H1 (cell line): Measurements from ENCODE around the gene SDR39U1. TPM values are rescaled to one million over a fixed set of nuclear protein-coding genes. Genes with fewer than 3 reads are reported as not detected.

ENCODE experiments used
- CTCF ChIA-PET: fragments of 300-600 bp; sonication (Branson Sonifier 250); formaldehyde crosslinking; loops from one replicate; lab custom pipeline; 2021; ENCODE audit not compliant: partially characterized antibody; lab: Charles Lee
- POLR2A ChIA-PET: fragments of 300-600 bp; sonication (Branson Sonifier 250); formaldehyde crosslinking; loops from one replicate; lab custom pipeline; 2021; ENCODE audit warnings: inconsistent platforms; ENCODE audit not compliant: partially characterized antibody; lab: Charles Lee
- DNase-seq, 2 experiments: peaks; one replicate each; pipeline versions ENCODE4 v3.0.0 to v3.0.0-alpha.2; 2010 to 2022; ENCODE audit warnings: low spot score in 2 of 2, low read depth in 1 of 2, mixed read lengths in 1 of 2
- FAIRE-seq: peaks from 2 replicates; lab custom pipeline; 2011; peaks lifted over from hg19 to GRCh38; lab: Jason Lieb, UNC
- H2AFZ ChIP-seq: 2 replicates; pipeline ENCODE4 v1.8.1; 2012; ENCODE audit warnings: low read length, inconsistent platforms
- H2AK5ac ChIP-seq: 2 replicates; pipeline ENCODE4 v1.6.1; 2013; ENCODE audit warnings: low read depth, low read length
- H2BK120ac ChIP-seq: replicated peaks from 2 replicates; pipeline ENCODE3; 2013; ENCODE audit warnings: low read depth, low read length, inconsistent platforms
- H2BK12ac ChIP-seq: 2 replicates; pipeline ENCODE4 v1.6.1; 2013; ENCODE audit warnings: low read depth, low read length
- H2BK15ac ChIP-seq: 2 replicates; pipeline ENCODE4 v1.6.1; 2013; ENCODE audit warnings: low read length
- H2BK20ac ChIP-seq: 2 replicates; pipeline ENCODE4 v1.6.1; 2013; ENCODE audit warnings: low read length
- H2BK5ac ChIP-seq: 2 replicates; pipeline ENCODE4 v1.6.1; 2013; ENCODE audit warnings: low read depth, low read length
- H3K14ac ChIP-seq: 2 replicates; pipeline ENCODE4 v1.6.1; 2013; ENCODE audit warnings: inconsistent platforms; ENCODE audit not compliant: insufficient read length
- H3K18ac ChIP-seq: 2 replicates; pipeline ENCODE4 v1.6.1; 2013; ENCODE audit warnings: low read length; ENCODE audit errors: extremely low read depth
- H3K23ac ChIP-seq: 2 replicates; pipeline ENCODE4 v1.6.1; 2013; ENCODE audit warnings: inconsistent platforms; ENCODE audit not compliant: insufficient read length
- H3K23me2 ChIP-seq: 2 replicates; pipeline ENCODE4 v1.6.1; 2013; ENCODE audit warnings: low read depth, low read length
- H3K27ac ChIP-seq: 2 replicates; pipeline ENCODE4 v1.6.1; 2011; ENCODE audit warnings: low read depth, low read length, inconsistent platforms
- H3K27me3 ChIP-seq, 4 experiments: replicated peaks in 1 of 4; 1 replicate in 1 of 4; 2 replicates in 3 of 4; pipeline versions ENCODE4 v1.6.1 to v1.8.1; 2011 to 2013; ENCODE audit warnings: low read length in 3 of 4, mild to moderate bottlenecking in 3 of 4, inconsistent platforms in 2 of 4, mixed read lengths in 2 of 4, moderate library complexity in 1 of 4; ENCODE audit not compliant: control insufficient read depth in 3 of 4, insufficient read depth in 3 of 4; ENCODE audit errors: extremely low read depth in 1 of 4
- H3K36me3 ChIP-seq, 4 experiments: 2 replicates each; pipeline versions ENCODE4 v1.6.1 to v1.8.1; 2011 to 2013; ENCODE audit warnings: mild to moderate bottlenecking in 4 of 4, low read length in 3 of 4, moderate library complexity in 2 of 4, control low read depth in 1 of 4, inconsistent platforms in 1 of 4; ENCODE audit not compliant: insufficient read depth in 4 of 4, control insufficient read depth in 2 of 4
- H3K4ac ChIP-seq: replicated peaks from 2 replicates; pipeline ENCODE3; 2013; ENCODE audit warnings: low read length, low read depth, mixed read lengths, inconsistent platforms; ENCODE audit not compliant: insufficient read length
- H3K4me1 ChIP-seq, 4 experiments: replicated peaks in 1 of 4; 1 replicate in 1 of 4; 2 replicates in 3 of 4; pipeline versions ENCODE4 v1.6.1 to v1.8.1; 2011 to 2013; ENCODE audit warnings: low read length in 3 of 4, inconsistent platforms in 2 of 4, mixed read lengths in 1 of 4; ENCODE audit not compliant: insufficient read depth in 4 of 4, control insufficient read depth in 3 of 4
- H3K4me2 ChIP-seq, 2 experiments: 2 replicates each; pipeline versions ENCODE4 v1.6.1 to v1.8.1; 2011 to 2013; ENCODE audit warnings: low read depth in 2 of 2, low read length in 2 of 2, control low read depth in 1 of 2, inconsistent platforms in 1 of 2, mild to moderate bottlenecking in 1 of 2; ENCODE audit not compliant: insufficient read depth in 1 of 2
- H3K4me3 ChIP-seq, 4 experiments: fragments of 200-600, 300-600 bp in 1 of 4; sonication (generic), shearing (Covaris generic), sonication (Bioruptor Twin) in 1 of 4; 2 replicates each; pipeline versions ENCODE4 v1.5.1 to v1.8.1; 2011 to 2016; ENCODE audit warnings: low read length in 4 of 4, low read depth in 3 of 4, control low read depth in 2 of 4, inconsistent platforms in 2 of 4, mild to moderate bottlenecking in 2 of 4, mixed read lengths in 1 of 4, moderate library complexity in 1 of 4; ENCODE audit not compliant: insufficient read depth in 2 of 4; ENCODE audit errors: extremely low read depth in 1 of 4
- H3K56ac ChIP-seq: replicated peaks from 2 replicates; pipeline ENCODE3; 2013; ENCODE audit warnings: low read depth, mild to moderate bottlenecking, mixed read lengths, low read length, inconsistent platforms; ENCODE audit not compliant: insufficient read length
- H3K79me1 ChIP-seq: 2 replicates; pipeline ENCODE4 v1.6.1; 2013; ENCODE audit warnings: low read depth, low read length, control low read depth
- H3K79me2 ChIP-seq, 2 experiments: 2 replicates each; pipeline versions ENCODE4 v1.6.1 to v1.8.1; 2012 to 2013; ENCODE audit warnings: low read length in 2 of 2, mild to moderate bottlenecking in 2 of 2, inconsistent platforms in 1 of 2; ENCODE audit not compliant: insufficient read depth in 2 of 2, control insufficient read depth in 1 of 2
- H3K9ac ChIP-seq, 4 experiments: replicated peaks in 1 of 4; 1 replicate in 1 of 4; 2 replicates in 3 of 4; pipeline versions ENCODE4 v1.6.1 to v1.8.1; 2011 to 2013; ENCODE audit warnings: low read depth in 3 of 4, low read length in 3 of 4, control low read depth in 2 of 4, mild to moderate bottlenecking in 2 of 4, moderate library complexity in 2 of 4, inconsistent platforms in 1 of 4; ENCODE audit errors: extremely low read depth in 1 of 4
- H3K9me3 ChIP-seq, 2 experiments: 2 replicates each; pipeline versions ENCODE4 v1.6.1 to v1.8.1; 2012 to 2013; ENCODE audit warnings: mild to moderate bottlenecking in 2 of 2, moderate library complexity in 2 of 2, control low read depth in 1 of 2, inconsistent platforms in 1 of 2, low read depth in 1 of 2, low read length in 1 of 2, mixed read lengths in 1 of 2; ENCODE audit not compliant: insufficient read depth in 2 of 2
- H4K20me1 ChIP-seq, 2 experiments: replicated peaks in 1 of 2; 2 replicates each; pipeline versions ENCODE3 to v1.8.1; 2011 to 2013; ENCODE audit warnings: inconsistent platforms in 2 of 2, low read length in 2 of 2, mild to moderate bottlenecking in 1 of 2; ENCODE audit not compliant: insufficient read depth in 2 of 2, control insufficient read depth in 1 of 2
- H4K5ac ChIP-seq: 2 replicates; pipeline ENCODE4 v1.6.1; 2013; ENCODE audit warnings: low read length, low read depth, mixed read lengths, inconsistent platforms; ENCODE audit not compliant: insufficient read length
- H4K8ac ChIP-seq: 2 replicates; pipeline ENCODE4 v1.8.0; 2013; ENCODE audit warnings: mild to moderate bottlenecking, moderate library complexity, low read length, inconsistent platforms; ENCODE audit not compliant: insufficient read depth; ENCODE audit errors: extremely low read depth
- H4K91ac ChIP-seq: replicated peaks from 2 replicates; pipeline ENCODE3; 2013; ENCODE audit warnings: low read length, mixed read lengths, inconsistent platforms; ENCODE audit not compliant: insufficient read length
- ATF2 ChIP-seq: IDR thresholded peaks from 2 replicates; pipeline ENCODE4 v1.6.1; 2012; ENCODE audit warnings: low read length, inconsistent platforms
- ATF3 ChIP-seq: IDR thresholded peaks from 2 replicates; pipeline ENCODE4 v1.6.1; 2011; ENCODE audit warnings: low read depth, mild to moderate bottlenecking, low read length; ENCODE audit not compliant: insufficient read depth
- BACH1 ChIP-seq: IDR thresholded peaks from 2 replicates; pipeline ENCODE4 v1.6.1; 2012; ENCODE audit warnings: low read length, improper control_type of control experiment
- BCL11A ChIP-seq, 2 experiments: IDR thresholded peaks; one replicate each; pipeline ENCODE4 v1.6.1; 2011; ENCODE audit warnings: low read depth in 2 of 2, low read length in 2 of 2, mild to moderate bottlenecking in 2 of 2
- CREB1 ChIP-seq: IDR thresholded peaks from 2 replicates; pipeline ENCODE4 v1.6.1; 2012; ENCODE audit warnings: inconsistent platforms
- FOSL1 ChIP-seq: IDR thresholded peaks from 2 replicates; pipeline ENCODE4 v1.6.1; 2011; ENCODE audit warnings: mild to moderate bottlenecking, low read depth, low read length, moderate library complexity; ENCODE audit not compliant: insufficient read depth
- GTF2F1 ChIP-seq: IDR thresholded peaks from 2 replicates; pipeline ENCODE4 v1.6.1; 2012; ENCODE audit warnings: low read depth, low read length, improper control_type of control experiment, borderline replicate concordance
- HDAC2 ChIP-seq, 2 experiments: fragments of 300-600 bp in 1 of 2; sonication (generic) in 1 of 2; IDR thresholded peaks; 2 replicates each; pipeline ENCODE4 v1.6.1; 2011 to 2012; ENCODE audit warnings: low read depth in 2 of 2, low read length in 2 of 2, mild to moderate bottlenecking in 2 of 2, moderate library complexity in 2 of 2, borderline replicate concordance in 1 of 2, inconsistent platforms in 1 of 2
- JUND ChIP-seq: IDR thresholded peaks from 2 replicates; pipeline ENCODE4 v1.6.1; 2011; ENCODE audit warnings: mild to moderate bottlenecking, improper control_type of control experiment, low read length
- TAF7 ChIP-seq: optimal IDR thresholded peaks from 2 replicates; pipeline ENCODE3; 2011; ENCODE audit warnings: low read depth, mild to moderate bottlenecking, inconsistent platforms, low read length, moderate library complexity, borderline replicate concordance
- TCF12 ChIP-seq: IDR thresholded peaks from 2 replicates; pipeline ENCODE4 v1.6.1; 2011; ENCODE audit warnings: low read depth, mild to moderate bottlenecking, low read length
- YY1 ChIP-seq: IDR thresholded peaks from 2 replicates; pipeline ENCODE4 v1.6.1; 2011; ENCODE audit warnings: low read depth, mild to moderate bottlenecking, low read length
- WGBS, 2 experiments: shearing (Covaris generic) in 1 of 2; methylation state at CpG; one replicate each; pipeline versions ENCODE4 v1.1.6 to v1.1.7; 2013 to 2015; ENCODE audit warnings: low lambda C conversion rate in 2 of 2, mixed read lengths in 2 of 2, inconsistent platforms in 1 of 2, low coverage in 1 of 2, missing lambda C conversion rate in 1 of 2; ENCODE audit not compliant: insufficient replicate concordance in 2 of 2, insufficient coverage in 1 of 2, insufficient read length in 1 of 2; ENCODE audit errors: extremely low coverage in 1 of 2, missing lambda C conversion rate in 1 of 2; 5-methylcytosine and 5-hydroxymethylcytosine counted together
- polyA plus RNA-seq, 7 experiments: library from polyadenylated mRNA; depleted of rRNA in 3 of 7; stranded (reverse) in 5 of 7; unstranded in 2 of 7; fragments of >200 nt in 5 of 7; fragments of 200-250 nt in 2 of 7; gene quantifications; 1 replicate in 5 of 7; 2 replicates in 1 of 7; 4 replicates in 1 of 7; pipeline versions ENCODE4 v1.2.1 to v1.2.3, GENCODE V29; 2011 to 2013; ENCODE audit warnings: missing spikeins in 2 of 7, mixed read lengths in 2 of 7
- total RNA-seq: library from RNA; stranded (reverse); fragmentation: NEBNext Ultra II Directional; extraction: Animal tissue kit (Norgen Biotek cat#: 25700); gene quantifications from 2 replicates; pipeline ENCODE4 v1.2.1, GENCODE V29; 2021

Gene SDR39U1
- total and polyA plus RNA-seq, 2 of the 8 experiments (the other 6 are each of a cell fraction or from before 2014, with no cell fraction given): 46.7 to 98.8 TPM

- no peak overlapping the region for H3K27ac ChIP-seq
- H4K91ac ChIP-seq: no peak overlapping the region
- H3K4me3 ChIP-seq: no peak overlapping the region
- H2BK5ac ChIP-seq: no peak overlapping the region
- DNase-seq (no peak), FAIRE-seq (no peak)
- H4K8ac ChIP-seq: no peak overlapping the region
- H3K79me1 ChIP-seq: no peaks in the 10 kb centered on the region
- H2BK15ac ChIP-seq: no peak overlapping the region
- H3K9me3 ChIP-seq: no peaks in the 10 kb centered on the region
- ChIA-PET POLR2A (interaction anchor here (1.1 to 3.0 kb wide), 2 partner anchors 14 to 23 kb away, joined by 3 to 8 read pairs; partner anchors contain the start of gene NYNRIN), CTCF (interaction anchor here (0.6 to 21.3 kb wide), 7 partner anchors 9 to 93 kb away, joined by 3 to 664 read pairs (median 9); partner anchors contain the start of genes ADCY4, NFATC4 and RIPK3)
- 80% methylated on average over 4 of the region's 4 CpGs; no CpG with 5 or more reads in 1 of the 2 experiments for WGBS, 2 experiments
- no peak overlapping the region for H2BK12ac ChIP-seq
- H3K9ac ChIP-seq: no peak overlapping the region
- H3K36me3 ChIP-seq: no peaks in the 10 kb centered on the region
- no peak overlapping the region for H2BK20ac ChIP-seq
- no peak overlapping the region for H3K23ac ChIP-seq
- H3K27me3 ChIP-seq: peaks cover 0 to 8% (median 5%) of the 10 kb centered on the region in 4 experiments; a peak in 4 of 7 replicates
- H3K56ac ChIP-seq: no peak overlapping the region
- H3K14ac ChIP-seq: no peak overlapping the region
- H4K20me1 ChIP-seq: no peaks in the 10 kb centered on the region
- H3K4me2 ChIP-seq: no peak overlapping the region
- no peak overlapping the region for H2AK5ac ChIP-seq
- no peak overlapping the region for H2BK120ac ChIP-seq
- no peak overlapping the region for H2AFZ ChIP-seq
- H3K18ac ChIP-seq: no peak overlapping the region
- H4K5ac ChIP-seq: no peak overlapping the region
- H3K79me2 ChIP-seq: no peaks in the 10 kb centered on the region
- H3K4ac ChIP-seq: no peak overlapping the region
- no peaks in the 10 kb centered on the region; a peak in 2 of 7 replicates for H3K4me1 ChIP-seq
- H3K23me2 ChIP-seq: no peaks in the 10 kb centered on the region
- TF ChIP-seq BCL11A (IDR thresholded peaks at IDR 0.05; ENCODE audit: low read depth in 2 of 2, low read length in 2 of 2): no peak
- no peak for TF ChIP-seq HDAC2 (IDR thresholded peaks at IDR 0.05; ENCODE audit: borderline replicate concordance in 1 of 2, low read depth in 2 of 2, low read length in 2 of 2)
- no peak for TF ChIP-seq ATF3
- no peak for TF ChIP-seq BACH1
- no peak for TF ChIP-seq TCF12
- no peak for TF ChIP-seq YY1
- no peak for TF ChIP-seq GTF2F1
- TF ChIP-seq JUND: no peak
- no peak for TF ChIP-seq TAF7
- TF ChIP-seq FOSL1: no peak
- no peak for TF ChIP-seq CREB1
- TF ChIP-seq ATF2: no peak
These were observed 20.3 kb downstream of the SDR39U1 start for GRCh38 chr14:24422261-24422660.
